ENCODE data around the gene NUP54. TPM values are rescaled to one million over a fixed set of nuclear protein-coding genes. Genes with fewer than 3 reads are reported as not detected.

NUP54 gene
- total and polyA plus RNA-seq, 10 donors = 22.8 to 43.2 (median 31.9) TPM

DNA sequence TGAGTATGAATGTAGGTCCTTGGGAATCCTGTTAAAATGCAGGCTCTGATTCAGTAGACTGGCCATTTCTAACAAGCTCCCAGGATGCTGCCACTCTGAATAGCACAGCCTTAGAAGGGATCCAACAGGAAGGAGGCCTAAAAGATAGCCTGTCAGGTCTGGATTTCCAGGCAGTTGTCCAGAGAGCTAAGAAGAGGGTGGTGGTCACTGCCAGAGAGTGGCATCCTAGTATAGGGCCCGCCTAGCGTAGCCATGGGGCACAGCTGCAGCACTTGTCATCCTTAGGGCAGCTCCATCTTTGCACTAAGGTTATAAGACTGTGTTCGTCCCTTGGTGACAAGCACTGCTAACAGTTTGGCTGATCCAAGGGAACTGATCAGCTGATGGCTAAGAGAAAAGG is 20.5 kb upstream of the NUP54 start:
- intact Hi-C loops (cut with DNase I; ENCODE audit: low total_unique reads) = no loop called here

DNA sequence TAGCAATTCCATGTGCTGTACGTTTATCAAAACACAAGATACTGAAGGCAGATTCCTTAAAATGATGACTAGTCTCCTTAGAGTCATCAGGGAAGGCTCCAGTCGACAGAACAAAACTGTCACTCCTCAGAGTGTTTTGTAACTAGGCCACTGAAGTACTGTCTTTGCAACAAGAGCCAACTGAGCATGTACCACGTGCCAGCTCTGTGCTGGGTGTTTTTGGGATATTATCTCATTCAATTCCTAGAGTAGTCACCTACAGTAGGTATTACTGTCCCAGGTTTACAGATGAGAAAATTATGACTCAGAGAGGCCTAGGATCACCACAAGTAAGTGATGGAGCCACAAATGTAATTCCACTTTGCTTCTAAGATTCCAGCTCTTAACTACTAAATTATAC is 18.3 kb upstream of the NUP54 start:
- no peaks in the 10 kb centered on the region for H3K4me1 ChIP-seq
- H3K36me3 ChIP-seq = peaks cover 0 to 100% (median 59%) of the 10 kb centered on the region in 6 donors
- DNase-seq = no peak
- H3K9me3 ChIP-seq = no peaks in the 10 kb centered on the region
- TF ChIP-seq, protein P1, sequence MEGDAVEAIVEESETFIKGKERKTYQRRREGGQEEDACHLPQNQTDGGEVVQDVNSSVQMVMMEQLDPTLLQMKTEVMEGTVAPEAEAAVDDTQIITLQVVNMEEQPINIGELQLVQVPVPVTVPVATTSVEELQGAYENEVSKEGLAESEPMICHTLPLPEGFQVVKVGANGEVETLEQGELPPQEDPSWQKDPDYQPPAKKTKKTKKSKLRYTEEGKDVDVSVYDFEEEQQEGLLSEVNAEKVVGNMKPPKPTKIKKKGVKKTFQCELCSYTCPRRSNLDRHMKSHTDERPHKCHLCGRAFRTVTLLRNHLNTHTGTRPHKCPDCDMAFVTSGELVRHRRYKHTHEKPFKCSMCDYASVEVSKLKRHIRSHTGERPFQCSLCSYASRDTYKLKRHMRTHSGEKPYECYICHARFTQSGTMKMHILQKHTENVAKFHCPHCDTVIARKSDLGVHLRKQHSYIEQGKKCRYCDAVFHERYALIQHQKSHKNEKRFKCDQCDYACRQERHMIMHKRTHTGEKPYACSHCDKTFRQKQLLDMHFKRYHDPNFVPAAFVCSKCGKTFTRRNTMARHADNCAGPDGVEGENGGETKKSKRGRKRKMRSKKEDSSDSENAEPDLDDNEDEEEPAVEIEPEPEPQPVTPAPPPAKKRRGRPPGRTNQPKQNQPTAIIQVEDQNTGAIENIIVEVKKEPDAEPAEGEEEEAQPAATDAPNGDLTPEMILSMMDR (IDR thresholded peaks at IDR 0.05 in 8 of 11, conservative IDR thresholded peaks at IDR 0.05 in 3 of 11) = no peak
- no peak for TF ChIP-seq POLR2A (IDR thresholded peaks at IDR 0.05)
- TF ChIP-seq POLR2AphosphoS5 (IDR thresholded peaks at IDR 0.05) = no peak
- no peaks in the 10 kb centered on the region for H3K27me3 ChIP-seq (replicated peaks in 1 of 7)
- 89 to 95% (median 92%) methylated on average over 3 of the region's 3 CpGs for WGBS, 5 donors
- no peak overlapping the region for H3K27ac ChIP-seq
- H3K4me3 ChIP-seq = no peak overlapping the region
- intact Hi-C loops (cut with DNase I; ENCODE audit: low total_unique reads) = no loop called here

More for the DNA sequence above, 20.5 kb upstream of the NUP54 start:
- peaks cover 0 to 100% (median 54%) of the 10 kb centered on the region in 6 donors for H3K36me3 ChIP-seq
- 96 to 99% (median 98%) methylated on average over 3 of the region's 3 CpGs for WGBS, 5 donors
- no peak for TF ChIP-seq POLR2AphosphoS5 (IDR thresholded peaks at IDR 0.05)
- TF ChIP-seq, protein P1 (IDR thresholded peaks at IDR 0.05 in 8 of 11, conservative IDR thresholded peaks at IDR 0.05 in 3 of 11) = no peak
- no peak for TF ChIP-seq POLR2A (IDR thresholded peaks at IDR 0.05)
- H3K4me3 ChIP-seq = no peak overlapping the region
- no peaks in the 10 kb centered on the region for H3K9me3 ChIP-seq
- no peaks in the 10 kb centered on the region for H3K27me3 ChIP-seq (replicated peaks in 1 of 7)
- no peaks in the 10 kb centered on the region for H3K4me1 ChIP-seq
- DNase-seq = no peak
- no peak overlapping the region for H3K27ac ChIP-seq

DNA sequence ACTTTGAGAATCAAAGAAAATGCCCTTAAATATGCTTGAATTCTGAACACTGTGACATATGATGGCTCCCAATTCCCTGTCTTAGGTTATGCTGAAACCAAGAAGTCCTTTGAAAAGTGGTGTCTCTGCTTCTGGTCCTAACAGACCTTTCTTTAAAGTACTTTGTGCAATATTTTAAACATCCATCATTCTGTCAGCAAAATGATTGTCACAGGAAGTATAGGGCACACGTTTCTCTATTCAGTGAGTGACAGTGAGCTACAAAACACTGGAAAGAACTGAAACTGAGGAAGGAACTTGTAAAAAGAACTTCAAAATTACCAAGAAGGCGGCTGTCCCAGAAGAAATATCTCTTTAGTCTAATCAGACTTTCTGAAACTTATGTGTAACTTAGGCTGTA is 12.2 kb upstream of the NUP54 start:
- H3K27me3 ChIP-seq (replicated peaks in 1 of 7) = no peaks in the 10 kb centered on the region
- H3K4me1 ChIP-seq = no peaks in the 10 kb centered on the region
- WGBS, 5 donors = 7 to 38% (median 30%) methylated on average over 2 of the region's 2 CpGs
- H3K9me3 ChIP-seq = peaks cover 0 to 1% (median 0%) of the 10 kb centered on the region in 8 donors
- no peak for TF ChIP-seq POLR2AphosphoS5 (IDR thresholded peaks at IDR 0.05)
- no peak for TF ChIP-seq POLR2A (IDR thresholded peaks at IDR 0.05)
- TF ChIP-seq, protein P1 (IDR thresholded peaks at IDR 0.05 in 8 of 11, conservative IDR thresholded peaks at IDR 0.05 in 3 of 11) = no peak
- intact Hi-C loops (cut with DNase I; ENCODE audit: low total_unique reads) = no loop called here
- no peak overlapping the region for H3K4me3 ChIP-seq
- peaks cover 3 to 76% (median 41%) of the 10 kb centered on the region in 6 donors for H3K36me3 ChIP-seq
- no peak for DNase-seq
- H3K27ac ChIP-seq = no peak overlapping the region

DNA sequence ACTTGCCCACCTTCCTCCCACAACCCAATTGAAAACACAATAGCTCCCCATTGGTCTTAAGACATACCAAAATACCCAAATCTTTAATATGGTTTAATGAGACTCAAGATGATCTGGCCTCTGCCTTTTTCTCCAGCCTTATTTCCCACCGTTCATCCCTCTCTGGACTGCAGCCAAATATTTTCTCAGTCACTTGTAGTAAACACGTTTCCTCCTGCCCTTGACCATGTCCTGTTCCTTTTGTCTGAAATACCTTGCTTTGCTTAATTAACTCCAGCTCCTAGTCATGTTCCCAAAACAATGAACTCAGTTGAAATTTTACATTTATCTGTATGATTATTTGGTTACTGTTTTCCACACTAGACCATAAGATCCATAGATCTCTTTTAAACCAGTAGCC is 8.4 kb upstream of the NUP54 start:
- Histone ChIP-seq H3K4me1 (no peaks in the 10 kb centered on the region), H3K27ac (peak overlapping the region in 7 of 8 donors; percentile 1 to 72 (median 43)), H3K9me3 (peaks cover 0 to 11% (median 8%) of the 10 kb centered on the region in 8 donors), H3K4me3 (no peak overlapping the region), H3K27me3 (replicated peaks in 1 of 7) (no peaks in the 10 kb centered on the region), H3K36me3 (peaks cover 3 to 39% (median 19%) of the 10 kb centered on the region in 6 donors)
- WGBS, 5 donors = 11 to 26% (median 23%) methylated on average over 2 of the region's 2 CpGs
- TF ChIP-seq POLR2A (IDR thresholded peaks at IDR 0.05) (no peak), POLR2AphosphoS5 (IDR thresholded peaks at IDR 0.05) (peak in 1 of 3 donors; percentile 35)
- DNase-seq = no peak
- intact Hi-C loops (cut with DNase I; ENCODE audit: low total_unique reads) = no loop called here

All from spleen (tissue), 11 donors.